Measurements from ENCODE around the gene SMPD4.
A peak's percentile ranks its signal among the peaks of the same experiment; 100 is the strongest.
"Not testable (repeated sequence)": the region's sequence is repeated elsewhere in the genome, so short reads cannot be mapped to it uniquely, and the experiment has no call there.

Gene SMPD4

GRCh38 chr2:130187859-130188792, 6.7 kb upstream of the SMPD4 start:
- not testable (repeated sequence) for DNase-seq (ENCODE audit: low spot score)

GRCh38 chr2:130187268-130187667, 5.9 kb upstream of the SMPD4 start:
- no peak for DNase-seq (ENCODE audit: low spot score)

GRCh38 chr2:130186391-130186790, 5.0 kb upstream of the SMPD4 start:
- DNase-seq (ENCODE audit: low spot score): no peak

GRCh38 chr2:130185896-130186295, 4.5 kb upstream of the SMPD4 start:
- DNase-seq (ENCODE audit: low spot score): no peak

GRCh38 chr2:130185436-130185835, 4.0 kb upstream of the SMPD4 start:
- DNase-seq (ENCODE audit: low spot score): no peak

- DNase-seq (ENCODE audit: low spot score): no peak
Measured at GRCh38 chr2:130183512-130184373, 2.3 kb upstream of the SMPD4 start.

GRCh38 chr2:130182826-130183511, 1.6 kb upstream of the SMPD4 start:
- DNase-seq (ENCODE audit: low spot score): not testable (repeated sequence)

- DNase-seq (ENCODE audit: low spot score): peak; percentile 91
Measured at GRCh38 chr2:130181880-130182682, 679 bp upstream of the SMPD4 start, which contains the start of gene MZT2B. Gene MZT2B, plus strand, starts transcription at chr2:130182262. Its CDS starts 21 bp downstream, at chr2:130182283.

- not testable (repeated sequence) for DNase-seq (ENCODE audit: low spot score)
Measured at GRCh38 chr2:130180404-130181324, 738 bp downstream of the SMPD4 start.

GRCh38 chr2:130174866-130175265, 6.5 kb downstream of the SMPD4 start:
- not testable (repeated sequence) for DNase-seq (ENCODE audit: low spot score)

GRCh38 chr2:130169896-130170295, 11.5 kb downstream of the SMPD4 start:
- DNase-seq (ENCODE audit: low spot score): no peak

- DNase-seq (ENCODE audit: low spot score): not testable (repeated sequence)
Measured at GRCh38 chr2:130169163-130169562, 12.2 kb downstream of the SMPD4 start.

GRCh38 chr2:130166611-130167010, 14.8 kb downstream of the SMPD4 start:
- DNase-seq (ENCODE audit: low spot score): not testable (repeated sequence)

- no peak for DNase-seq (ENCODE audit: low spot score)
Measured at GRCh38 chr2:130165293-130166016, 15.9 kb downstream of the SMPD4 start.

- no peak for DNase-seq (ENCODE audit: low spot score)
Measured at GRCh38 chr2:130162968-130163367, 18.4 kb downstream of the SMPD4 start.

GRCh38 chr2:130162486-130162885, 18.9 kb downstream of the SMPD4 start:
- DNase-seq (ENCODE audit: low spot score): not testable (repeated sequence)

- not testable (repeated sequence) for DNase-seq (ENCODE audit: low spot score)
Measured at GRCh38 chr2:130160838-130161705, 20.3 kb downstream of the SMPD4 start.

GRCh38 chr2:130160131-130160530, 21.3 kb downstream of the SMPD4 start:
- DNase-seq (ENCODE audit: low spot score): no peak
